Nephron (organoid): ENCODE measurements around the gene TMEM121.

Experiments used
- H3K27ac Mint-ChIP-seq, 3 experiments: 2 replicates each; pipeline ENCODE4 v1.8.0; 2020; ENCODE audit warnings: mixed read lengths in 3 of 3, mild to moderate bottlenecking in 2 of 3, moderate library complexity in 1 of 3
- H3K27me3 Mint-ChIP-seq: 2 replicates; pipeline ENCODE4 v1.8.0; 2021; ENCODE audit warnings: low read depth, mild to moderate bottlenecking, moderate library complexity, mixed read lengths
- H3K36me3 Mint-ChIP-seq: 2 replicates; pipeline ENCODE4 v1.8.0; 2020; ENCODE audit warnings: low read depth, mixed read lengths
- H3K4me1 Mint-ChIP-seq: 2 replicates; pipeline ENCODE4 v1.8.0; 2020; ENCODE audit warnings: mixed read lengths
- H3K4me3 Mint-ChIP-seq, 3 experiments: 2 replicates each; pipeline ENCODE4 v1.8.0; 2020; ENCODE audit warnings: mild to moderate bottlenecking in 3 of 3, mixed read lengths in 3 of 3, moderate library complexity in 2 of 3
- H3K9me3 Mint-ChIP-seq: 2 replicates; pipeline ENCODE4 v1.8.0; 2020; ENCODE audit warnings: mixed read lengths
- TF ChIP-seq, protein P1 (sequence below), 3 experiments: fragments of 200-600 bp; sonication (generic); IDR thresholded peaks; one replicate each; pipeline ENCODE4 v1.5.0; 2021; ENCODE audit warnings: antibody characterized with exemption in 3 of 3; ENCODE audit not compliant: unreplicated experiment in 3 of 3

Gene TMEM121

DNA sequence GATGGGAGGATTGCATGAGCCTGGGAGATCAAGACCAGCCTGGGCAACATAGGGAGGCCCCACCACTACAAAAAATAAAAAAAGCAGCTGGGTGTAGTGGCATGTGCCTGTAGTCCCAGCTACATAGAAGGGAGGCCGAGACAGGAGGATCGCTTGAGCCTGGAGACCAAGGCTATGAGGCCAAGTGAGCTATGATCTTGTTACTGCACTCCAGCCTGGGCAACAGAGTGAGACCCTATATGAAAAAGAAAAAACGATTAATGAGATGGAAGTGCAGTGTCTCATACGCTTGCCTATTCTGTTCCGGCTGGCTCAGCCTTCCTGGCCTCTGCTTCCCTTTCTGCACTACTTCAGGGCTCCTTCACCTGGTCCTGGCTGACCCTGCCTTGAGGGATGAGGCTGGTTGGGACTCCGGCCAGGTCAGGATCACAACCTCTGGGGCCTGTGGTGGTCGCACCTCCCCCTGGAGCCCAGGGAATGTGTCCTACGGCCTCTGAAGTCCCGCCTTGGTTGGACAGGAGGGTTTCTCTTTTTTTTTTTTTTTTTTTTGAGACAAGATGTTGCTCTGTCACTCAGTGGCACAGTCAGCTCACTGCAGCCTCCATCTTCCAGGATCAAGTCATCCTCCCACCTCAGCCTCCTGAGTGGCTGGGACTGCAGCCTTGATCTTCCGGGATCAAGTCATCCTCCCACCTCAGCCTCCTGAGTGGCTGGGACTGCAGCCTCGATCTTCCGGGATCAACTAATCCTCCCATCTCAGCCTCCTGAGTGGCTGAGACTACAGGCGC, 24.7 kb upstream of the TMEM121 start:
- Mint-ChIP-seq H3K4me1 (no peaks in the 10 kb centered on the region), H3K9me3 (no peaks in the 10 kb centered on the region), H3K36me3 (no peaks in the 10 kb centered on the region), H3K27ac (no peak overlapping the region), H3K4me3 (no peak overlapping the region), H3K27me3 (no peaks in the 10 kb centered on the region)
- TF ChIP-seq, protein P1, sequence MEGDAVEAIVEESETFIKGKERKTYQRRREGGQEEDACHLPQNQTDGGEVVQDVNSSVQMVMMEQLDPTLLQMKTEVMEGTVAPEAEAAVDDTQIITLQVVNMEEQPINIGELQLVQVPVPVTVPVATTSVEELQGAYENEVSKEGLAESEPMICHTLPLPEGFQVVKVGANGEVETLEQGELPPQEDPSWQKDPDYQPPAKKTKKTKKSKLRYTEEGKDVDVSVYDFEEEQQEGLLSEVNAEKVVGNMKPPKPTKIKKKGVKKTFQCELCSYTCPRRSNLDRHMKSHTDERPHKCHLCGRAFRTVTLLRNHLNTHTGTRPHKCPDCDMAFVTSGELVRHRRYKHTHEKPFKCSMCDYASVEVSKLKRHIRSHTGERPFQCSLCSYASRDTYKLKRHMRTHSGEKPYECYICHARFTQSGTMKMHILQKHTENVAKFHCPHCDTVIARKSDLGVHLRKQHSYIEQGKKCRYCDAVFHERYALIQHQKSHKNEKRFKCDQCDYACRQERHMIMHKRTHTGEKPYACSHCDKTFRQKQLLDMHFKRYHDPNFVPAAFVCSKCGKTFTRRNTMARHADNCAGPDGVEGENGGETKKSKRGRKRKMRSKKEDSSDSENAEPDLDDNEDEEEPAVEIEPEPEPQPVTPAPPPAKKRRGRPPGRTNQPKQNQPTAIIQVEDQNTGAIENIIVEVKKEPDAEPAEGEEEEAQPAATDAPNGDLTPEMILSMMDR (IDR thresholded peaks at IDR 0.05; ENCODE audit: unreplicated experiment in 3 of 3) = no peak

DNA sequence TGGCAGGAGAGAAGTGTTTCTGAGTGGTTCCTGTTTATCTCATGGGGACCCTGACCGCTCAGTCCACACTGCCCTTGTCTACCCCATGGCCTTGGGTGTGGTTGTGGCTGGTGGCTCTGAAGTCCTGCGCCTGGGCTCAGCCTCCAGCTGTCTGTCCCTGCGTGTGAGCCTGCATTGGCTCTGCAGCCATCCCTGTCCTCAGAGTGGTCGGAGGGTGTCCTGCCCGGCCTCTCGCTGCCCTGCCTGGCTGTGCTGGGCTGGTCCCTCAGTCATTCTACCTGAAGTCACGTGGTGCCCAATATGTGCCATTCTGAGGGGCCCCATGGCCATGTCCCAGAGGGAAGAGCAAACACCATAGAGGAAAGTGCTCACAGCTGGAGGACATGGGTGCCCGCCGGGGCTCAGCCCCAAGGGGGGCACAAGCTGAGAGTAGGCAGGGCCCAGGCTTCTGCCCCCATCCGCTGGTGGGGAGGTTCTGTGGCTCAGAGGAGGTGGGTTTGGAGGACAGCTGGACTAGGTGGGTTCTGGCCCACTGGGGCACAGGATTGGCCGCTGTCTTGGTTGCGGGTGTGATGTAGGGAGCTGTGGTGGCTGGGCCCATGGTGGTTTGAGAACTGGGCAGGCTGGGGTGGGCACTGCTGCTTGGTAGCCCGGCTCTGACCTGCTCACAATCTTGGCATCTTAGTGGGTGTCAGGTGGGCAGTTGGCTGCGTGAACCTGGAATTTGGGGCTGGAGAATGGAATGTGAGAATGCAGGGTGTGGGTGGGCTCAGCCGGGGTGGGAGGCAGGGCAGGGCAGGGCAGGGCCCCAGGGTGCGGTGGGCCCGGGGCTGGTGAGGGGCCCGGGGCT, 23.7 kb upstream of the TMEM121 start:
- peaks cover under 1% of the 10 kb centered on the region for H3K27me3 Mint-ChIP-seq
- no peaks in the 10 kb centered on the region for H3K36me3 Mint-ChIP-seq
- H3K4me1 Mint-ChIP-seq = no peaks in the 10 kb centered on the region
- H3K9me3 Mint-ChIP-seq = no peaks in the 10 kb centered on the region
- H3K27ac Mint-ChIP-seq = no peak overlapping the region
- TF ChIP-seq, protein P1 (IDR thresholded peaks at IDR 0.05; ENCODE audit: unreplicated experiment in 3 of 3) = no peak
- H3K4me3 Mint-ChIP-seq = no peak overlapping the region

DNA sequence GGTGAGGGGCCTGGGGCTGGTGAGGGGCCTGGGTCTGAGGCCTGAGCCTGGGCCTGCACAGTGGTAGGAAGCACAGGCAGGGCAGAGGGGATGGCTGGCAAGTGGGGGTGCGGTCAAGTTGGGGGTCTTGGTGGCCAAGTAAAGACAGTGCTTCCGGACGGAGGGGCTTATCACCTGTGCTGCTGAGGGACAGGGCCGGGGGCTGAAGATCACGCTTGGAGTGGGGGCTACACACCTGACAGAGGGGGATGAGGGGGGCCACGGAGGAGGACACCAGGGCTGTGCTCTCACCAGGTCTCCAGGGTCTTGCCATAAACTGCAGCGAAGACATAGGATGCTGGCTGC, 23.1 kb upstream of the TMEM121 start:
- TF ChIP-seq, protein P1 (IDR thresholded peaks at IDR 0.05; ENCODE audit: unreplicated experiment in 3 of 3) = no peak
- Mint-ChIP-seq H3K27me3 (peaks cover 6% of the 10 kb centered on the region), H3K4me1 (no peaks in the 10 kb centered on the region), H3K9me3 (no peaks in the 10 kb centered on the region), H3K36me3 (no peaks in the 10 kb centered on the region), H3K27ac (no peak overlapping the region), H3K4me3 (no peak overlapping the region)

DNA sequence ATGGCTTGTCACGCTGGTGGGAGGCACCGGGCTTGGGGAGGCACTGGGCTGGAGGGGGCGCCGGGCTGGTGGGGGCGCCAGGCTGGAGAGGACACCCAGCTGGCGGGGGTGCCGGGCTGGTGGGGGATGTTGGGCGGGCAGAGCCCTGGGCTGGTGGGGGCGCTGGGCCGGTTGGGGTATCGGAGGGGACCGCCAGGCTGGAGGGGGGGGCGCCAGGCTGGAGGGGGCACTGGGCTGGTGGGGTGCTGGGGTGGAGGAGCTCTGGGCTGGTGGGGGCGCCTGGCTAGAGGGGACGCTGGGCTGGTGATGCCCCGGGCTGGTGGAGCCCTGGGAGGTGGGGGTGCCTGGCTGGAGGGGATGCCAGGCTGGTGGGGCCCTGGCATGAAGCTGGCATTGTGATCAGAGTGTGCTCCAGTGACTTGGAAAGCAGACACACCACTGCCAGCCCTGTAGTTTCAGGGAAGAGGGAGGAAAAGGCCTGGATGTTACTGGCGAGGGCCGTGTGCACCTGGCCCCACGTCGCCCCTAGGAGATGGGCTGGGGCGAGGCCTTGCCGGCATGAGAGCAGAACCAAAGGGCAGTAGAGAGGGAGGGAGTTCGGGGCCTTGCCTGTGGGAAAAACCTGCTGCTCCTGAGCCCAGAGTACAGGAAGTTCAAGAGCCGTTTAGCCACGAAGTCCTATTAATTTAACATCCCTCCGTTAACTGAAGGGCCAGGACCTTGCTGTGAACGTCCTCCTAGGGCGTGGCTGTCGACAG, 22.3 kb upstream of the TMEM121 start:
- Mint-ChIP-seq H3K27ac (no peak overlapping the region), H3K36me3 (no peaks in the 10 kb centered on the region), H3K27me3 (peaks cover 11% of the 10 kb centered on the region), H3K9me3 (no peaks in the 10 kb centered on the region), H3K4me1 (no peaks in the 10 kb centered on the region), H3K4me3 (no peak overlapping the region)
- TF ChIP-seq, protein P1 (IDR thresholded peaks at IDR 0.05; ENCODE audit: unreplicated experiment in 3 of 3) = no peak

DNA sequence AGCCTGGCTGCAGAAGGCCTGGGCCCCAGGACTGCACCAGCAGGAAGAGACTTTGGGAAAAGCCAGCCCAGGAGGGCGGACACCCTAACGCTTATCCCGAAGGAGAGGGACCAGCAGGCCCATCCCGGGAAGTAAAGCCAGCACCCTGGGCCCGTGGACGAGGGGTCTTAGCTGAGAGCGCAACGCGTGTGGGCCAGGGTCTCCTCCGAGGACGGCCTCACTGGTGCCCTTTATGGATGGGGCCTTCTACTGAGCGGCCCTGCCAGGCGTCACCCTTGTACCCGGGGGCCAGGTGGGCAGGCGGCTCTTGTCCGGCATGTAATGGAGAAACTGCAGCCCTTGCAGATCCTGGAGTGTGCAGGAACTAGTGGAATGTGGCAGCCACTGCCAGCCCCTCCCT, 21.3 kb upstream of the TMEM121 start:
- Mint-ChIP-seq H3K27me3 (peaks cover 11% of the 10 kb centered on the region), H3K9me3 (no peaks in the 10 kb centered on the region)

More for the DNA sequence above, 21.3 kb upstream of the TMEM121 start:
- H3K4me1 Mint-ChIP-seq = no peaks in the 10 kb centered on the region
- no peak overlapping the region for H3K4me3 Mint-ChIP-seq
- H3K36me3 Mint-ChIP-seq = no peaks in the 10 kb centered on the region
- H3K27ac Mint-ChIP-seq = no peak overlapping the region
- TF ChIP-seq, protein P1 (IDR thresholded peaks at IDR 0.05; ENCODE audit: unreplicated experiment in 3 of 3) = no peak
